Measurements from ENCODE around the gene SHC2. TPM values are rescaled to one million over a fixed set of nuclear protein-coding genes. Genes with fewer than 3 reads are reported as not detected.

The SHC2 gene
- total and polyA plus RNA-seq, 12 donors = 1.2 to 196 (median 41.1) TPM

DNA sequence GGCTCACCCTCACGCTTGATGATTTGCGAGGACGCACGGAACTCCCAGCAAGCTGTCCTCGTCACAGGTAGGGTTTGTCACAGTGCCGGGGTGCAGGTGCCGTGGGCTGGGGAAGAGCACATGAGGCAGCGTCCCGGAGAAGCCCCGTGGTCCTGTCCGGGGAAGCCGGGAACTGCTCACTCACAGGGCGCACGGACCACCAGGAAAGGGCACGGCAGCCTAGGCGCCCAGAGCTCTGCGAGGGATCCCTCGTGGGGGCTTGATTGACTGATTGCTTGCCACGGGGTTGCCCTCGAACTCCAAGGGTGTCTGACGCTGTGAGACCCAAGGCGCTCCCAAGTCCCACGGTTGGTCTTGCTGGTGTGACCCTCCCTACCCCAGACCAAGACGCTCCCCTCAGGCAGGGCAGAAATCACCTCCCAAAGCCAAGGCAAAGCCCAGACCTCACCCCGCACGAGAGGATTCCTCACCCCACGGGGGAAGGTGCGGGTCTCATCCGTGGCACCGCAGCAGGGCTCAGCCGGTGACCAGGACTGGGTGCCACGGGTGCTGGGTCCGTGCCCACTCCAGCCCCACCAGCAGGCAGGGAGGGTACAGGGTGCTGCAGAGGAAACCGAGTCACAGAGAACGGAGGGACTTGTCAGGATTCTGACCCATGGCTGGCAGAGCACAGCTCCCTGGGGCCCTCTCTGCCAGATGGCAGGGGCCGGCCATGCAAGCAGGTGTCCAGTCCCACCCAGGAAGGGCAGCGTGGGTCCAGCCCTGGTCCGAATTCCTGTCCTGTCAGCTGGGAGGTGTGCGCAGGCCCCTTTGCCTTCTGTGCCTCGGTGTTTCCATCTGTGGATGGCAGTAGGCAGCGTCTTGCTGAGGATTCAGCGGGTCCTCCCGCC lies 59.6 kb downstream of the SHC2 start:
- no peak overlapping the region for H3K27ac ChIP-seq
- H3K4me1 ChIP-seq (replicated peaks in 1 of 2) = no peaks in the 10 kb centered on the region
- H3K36me3 ChIP-seq (replicated peaks in 1 of 2) = no peaks in the 10 kb centered on the region
- DNase-seq = peak in 1 of 7 donors; percentile 13
- TF ChIP-seq, protein P1, sequence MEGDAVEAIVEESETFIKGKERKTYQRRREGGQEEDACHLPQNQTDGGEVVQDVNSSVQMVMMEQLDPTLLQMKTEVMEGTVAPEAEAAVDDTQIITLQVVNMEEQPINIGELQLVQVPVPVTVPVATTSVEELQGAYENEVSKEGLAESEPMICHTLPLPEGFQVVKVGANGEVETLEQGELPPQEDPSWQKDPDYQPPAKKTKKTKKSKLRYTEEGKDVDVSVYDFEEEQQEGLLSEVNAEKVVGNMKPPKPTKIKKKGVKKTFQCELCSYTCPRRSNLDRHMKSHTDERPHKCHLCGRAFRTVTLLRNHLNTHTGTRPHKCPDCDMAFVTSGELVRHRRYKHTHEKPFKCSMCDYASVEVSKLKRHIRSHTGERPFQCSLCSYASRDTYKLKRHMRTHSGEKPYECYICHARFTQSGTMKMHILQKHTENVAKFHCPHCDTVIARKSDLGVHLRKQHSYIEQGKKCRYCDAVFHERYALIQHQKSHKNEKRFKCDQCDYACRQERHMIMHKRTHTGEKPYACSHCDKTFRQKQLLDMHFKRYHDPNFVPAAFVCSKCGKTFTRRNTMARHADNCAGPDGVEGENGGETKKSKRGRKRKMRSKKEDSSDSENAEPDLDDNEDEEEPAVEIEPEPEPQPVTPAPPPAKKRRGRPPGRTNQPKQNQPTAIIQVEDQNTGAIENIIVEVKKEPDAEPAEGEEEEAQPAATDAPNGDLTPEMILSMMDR (IDR thresholded peaks at IDR 0.05) = no peak
- TF ChIP-seq POLR2A (IDR thresholded peaks at IDR 0.05) = no peak
- intact Hi-C loops (cut with DNase I) = no loop called here
- H3K9me3 ChIP-seq (replicated peaks in 1 of 3) = no peaks in the 10 kb centered on the region
- no peak overlapping the region for H3K4me3 ChIP-seq
- peaks cover 18% of the 10 kb centered on the region for H3K27me3 ChIP-seq
- 77 to 86% (median 82%) methylated on average over 7 to 43 of the region's 43 CpGs for WGBS, 4 donors

DNA sequence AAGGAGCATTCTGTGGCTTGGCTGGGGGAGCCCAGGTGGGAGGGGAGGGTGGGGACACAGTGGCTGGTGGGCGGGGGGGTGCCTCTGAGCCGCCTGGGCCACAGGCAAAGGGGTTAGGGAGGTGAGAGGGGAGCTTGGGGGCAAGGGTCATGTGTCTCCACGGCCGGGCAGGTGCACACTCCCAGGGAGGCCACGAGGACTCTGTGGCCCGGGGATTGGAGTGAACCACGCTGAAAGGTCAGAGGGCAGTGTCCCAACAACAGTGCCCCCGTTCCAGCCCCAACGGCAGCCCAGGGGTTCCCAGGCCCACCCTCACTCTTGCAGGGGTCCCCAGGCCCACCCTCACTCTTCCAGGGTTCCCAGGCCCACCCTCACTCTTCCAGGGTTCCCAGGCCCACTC lies 61.5 kb downstream of the SHC2 start:
- Histone ChIP-seq H3K36me3 (replicated peaks in 1 of 2) (no peaks in the 10 kb centered on the region), H3K9me3 (replicated peaks in 1 of 3) (no peaks in the 10 kb centered on the region), H3K4me3 (no peak overlapping the region), H3K27me3 (peaks cover 14% of the 10 kb centered on the region), H3K4me1 (replicated peaks in 1 of 2) (no peaks in the 10 kb centered on the region), H3K27ac (no peak overlapping the region)
- TF ChIP-seq, protein P1 (IDR thresholded peaks at IDR 0.05) = no peak
- peak in 1 of 7 donors; percentile 6 for DNase-seq
- intact Hi-C loops (cut with DNase I) = no loop called here
- 70 to 91% (median 84%) methylated on average over 2 to 9 of the region's 9 CpGs for WGBS, 4 donors

DNA sequence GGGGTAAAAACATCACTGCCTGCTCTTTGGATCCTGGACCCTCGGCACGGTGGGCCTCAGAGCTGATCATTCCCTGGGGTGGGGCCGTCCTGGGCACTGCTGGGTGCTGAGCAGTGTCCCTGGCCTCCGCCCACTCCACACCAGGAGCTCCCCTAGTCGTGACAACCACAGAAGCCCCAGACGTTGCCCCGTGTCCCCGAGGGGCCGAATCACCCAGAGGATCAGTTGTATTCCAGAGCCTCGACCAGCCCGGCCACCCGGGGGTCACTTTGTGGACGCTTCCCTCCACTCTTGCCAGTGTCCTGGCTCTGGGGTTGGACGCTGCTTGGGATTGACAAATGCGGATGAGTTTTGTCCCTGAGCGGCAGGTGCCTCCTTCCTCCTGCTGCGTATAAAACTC lies 62.1 kb downstream of the SHC2 start:
- no peaks in the 10 kb centered on the region for H3K36me3 ChIP-seq (replicated peaks in 1 of 2)
- intact Hi-C loops (cut with DNase I) = no loop called here
- H3K27me3 ChIP-seq = peaks cover 14% of the 10 kb centered on the region
- no peak for DNase-seq
- H3K4me1 ChIP-seq (replicated peaks in 1 of 2) = no peaks in the 10 kb centered on the region
- 77 to 87% (median 83%) methylated on average over 7 to 17 of the region's 17 CpGs for WGBS, 4 donors
- no peak overlapping the region for H3K4me3 ChIP-seq
- TF ChIP-seq POLR2A (IDR thresholded peaks at IDR 0.05) = no peak
- TF ChIP-seq, protein P1 (IDR thresholded peaks at IDR 0.05) = no peak
- H3K27ac ChIP-seq = no peak overlapping the region
- no peaks in the 10 kb centered on the region for H3K9me3 ChIP-seq (replicated peaks in 1 of 3)

DNA sequence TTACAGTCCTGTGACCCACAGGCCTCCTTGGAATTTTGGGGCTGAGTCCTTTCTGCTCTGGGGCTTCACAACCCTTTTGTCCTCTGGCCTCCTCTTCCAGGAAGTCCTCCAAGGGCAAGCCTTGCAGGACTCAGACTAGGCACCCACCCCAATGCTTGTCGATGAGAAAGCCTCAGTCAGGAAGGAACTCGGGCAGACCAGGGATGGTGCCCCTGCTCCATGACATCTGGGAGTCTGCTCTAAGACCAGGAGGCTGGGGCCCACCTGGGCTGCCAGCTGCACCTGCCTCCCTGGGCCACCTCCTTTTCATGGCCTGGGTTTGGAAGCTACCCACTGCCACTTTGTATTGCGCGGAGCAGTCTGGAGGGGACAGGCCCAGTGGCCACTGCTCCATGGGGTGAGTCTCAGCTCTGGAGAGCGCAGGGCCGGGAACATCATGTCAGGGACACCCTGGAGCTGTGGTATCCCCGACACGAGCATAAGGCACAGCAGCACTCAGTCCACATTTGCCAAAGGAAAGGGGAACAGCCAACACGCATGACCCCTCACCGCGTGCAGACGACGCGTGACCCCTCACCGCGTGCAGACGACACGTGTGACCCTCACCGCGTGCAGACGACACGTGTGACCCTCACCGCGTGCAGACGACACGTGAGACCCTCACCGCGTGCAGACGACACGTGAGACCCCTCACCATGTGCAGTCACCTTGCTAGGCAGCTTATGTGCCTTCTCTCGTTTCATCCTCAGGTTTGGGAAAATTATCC lies 62.7 kb downstream of the SHC2 start:
- peaks cover 14% of the 10 kb centered on the region for H3K27me3 ChIP-seq
- WGBS, 4 donors = 84 to 91% (median 88%) methylated on average over 28 to 31 of the region's 31 CpGs
- TF ChIP-seq, protein P1 (IDR thresholded peaks at IDR 0.05) = no peak
- no peak for TF ChIP-seq POLR2A (IDR thresholded peaks at IDR 0.05)
- H3K36me3 ChIP-seq (replicated peaks in 1 of 2) = no peaks in the 10 kb centered on the region
- H3K4me3 ChIP-seq = no peak overlapping the region
- no peak for DNase-seq
- intact Hi-C loops (cut with DNase I) = no loop called here
- H3K4me1 ChIP-seq (replicated peaks in 1 of 2) = no peaks in the 10 kb centered on the region
- no peaks in the 10 kb centered on the region for H3K9me3 ChIP-seq (replicated peaks in 1 of 3)
- H3K27ac ChIP-seq = no peak overlapping the region

Measured in adrenal gland (tissue), 12 donors.